ENCODE measurements around the gene FAM114A2.

- TF ChIP-seq CTCF (IDR thresholded peaks at IDR 0.05) = no peak
- no peak for TF ChIP-seq POLR2A (IDR thresholded peaks at IDR 0.05)
Measured at GRCh38 chr5:154044581-154044980, 5.9 kb upstream of the FAM114A2 start.
